A673 (cell line): ENCODE measurements around the gene MORN5.

ENCODE experiments used
- EZH2 ChIP-seq: fragments of 200-600 bp; sonication (generic); IDR thresholded peaks from 2 replicates; pipeline ENCODE4 v1.6.1; 2017; ENCODE audit warnings: borderline replicate concordance, low read depth, mild to moderate bottlenecking, mixed read lengths, antibody characterized with exemption, low read length; ENCODE audit not compliant: poor library complexity, severe bottlenecking
- TF ChIP-seq, protein P1 (sequence below): fragments of 300-800, 200-600 bp; sonication (generic); conservative IDR thresholded peaks from 2 replicates; pipeline ENCODE4 v1.5.1; 2017; ENCODE audit warnings: low read depth, mild to moderate bottlenecking, antibody characterized with exemption, low read length, moderate library complexity, mixed read lengths

DNA sequence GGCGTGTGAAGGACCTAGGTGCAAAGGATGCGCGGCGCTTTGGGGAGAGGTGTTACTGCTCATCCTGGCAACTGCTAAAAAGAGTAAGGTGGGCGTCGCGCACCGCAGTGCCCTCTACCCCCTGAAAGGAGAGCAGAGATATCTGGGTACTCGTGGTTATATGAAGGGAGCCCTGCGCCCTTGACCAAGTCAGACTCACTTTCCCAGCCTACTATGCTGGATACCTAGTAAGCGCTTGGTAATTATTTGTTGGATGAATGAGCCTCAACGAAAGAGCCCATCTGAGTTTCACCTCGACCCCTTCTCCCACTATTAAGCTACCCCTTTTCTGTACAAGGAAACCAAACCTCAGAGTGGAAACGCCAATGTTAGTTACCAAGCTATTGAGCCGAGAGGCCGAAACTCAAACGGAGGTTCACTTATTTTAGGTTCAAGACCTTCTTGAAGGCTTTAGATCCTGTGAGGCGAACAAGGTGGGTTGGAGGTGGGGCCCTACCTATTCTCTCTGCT, 61.0 kb downstream of the MORN5 start:
- TF ChIP-seq, protein P1, sequence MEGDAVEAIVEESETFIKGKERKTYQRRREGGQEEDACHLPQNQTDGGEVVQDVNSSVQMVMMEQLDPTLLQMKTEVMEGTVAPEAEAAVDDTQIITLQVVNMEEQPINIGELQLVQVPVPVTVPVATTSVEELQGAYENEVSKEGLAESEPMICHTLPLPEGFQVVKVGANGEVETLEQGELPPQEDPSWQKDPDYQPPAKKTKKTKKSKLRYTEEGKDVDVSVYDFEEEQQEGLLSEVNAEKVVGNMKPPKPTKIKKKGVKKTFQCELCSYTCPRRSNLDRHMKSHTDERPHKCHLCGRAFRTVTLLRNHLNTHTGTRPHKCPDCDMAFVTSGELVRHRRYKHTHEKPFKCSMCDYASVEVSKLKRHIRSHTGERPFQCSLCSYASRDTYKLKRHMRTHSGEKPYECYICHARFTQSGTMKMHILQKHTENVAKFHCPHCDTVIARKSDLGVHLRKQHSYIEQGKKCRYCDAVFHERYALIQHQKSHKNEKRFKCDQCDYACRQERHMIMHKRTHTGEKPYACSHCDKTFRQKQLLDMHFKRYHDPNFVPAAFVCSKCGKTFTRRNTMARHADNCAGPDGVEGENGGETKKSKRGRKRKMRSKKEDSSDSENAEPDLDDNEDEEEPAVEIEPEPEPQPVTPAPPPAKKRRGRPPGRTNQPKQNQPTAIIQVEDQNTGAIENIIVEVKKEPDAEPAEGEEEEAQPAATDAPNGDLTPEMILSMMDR: no peak
- TF ChIP-seq EZH2: no peak
